ENCODE data around the gene LIFR.

The LIFR gene

DNA sequence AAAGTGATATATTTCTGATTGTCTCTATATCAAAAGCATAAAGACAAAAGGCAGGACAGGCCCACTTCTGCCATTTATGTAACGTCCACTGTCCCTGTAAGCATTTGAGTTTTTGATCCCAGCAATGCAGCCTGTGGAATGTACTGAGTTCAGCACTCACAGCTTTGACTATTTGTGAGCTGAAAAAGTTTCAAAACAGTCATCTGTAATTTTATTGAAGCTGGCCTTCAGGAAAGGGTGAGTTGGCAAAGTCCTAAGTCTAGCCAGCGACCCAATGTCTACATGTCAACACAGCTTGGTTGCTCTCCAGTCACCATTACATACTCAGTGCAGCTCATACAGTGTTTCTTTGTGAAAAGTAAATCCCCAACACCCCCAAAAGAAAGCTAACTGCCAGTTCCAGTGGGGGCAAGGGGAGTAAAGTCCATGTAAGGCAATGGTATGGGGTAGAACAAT is 9.7 kb downstream of the LIFR start:
- TF ChIP-seq, protein P1, sequence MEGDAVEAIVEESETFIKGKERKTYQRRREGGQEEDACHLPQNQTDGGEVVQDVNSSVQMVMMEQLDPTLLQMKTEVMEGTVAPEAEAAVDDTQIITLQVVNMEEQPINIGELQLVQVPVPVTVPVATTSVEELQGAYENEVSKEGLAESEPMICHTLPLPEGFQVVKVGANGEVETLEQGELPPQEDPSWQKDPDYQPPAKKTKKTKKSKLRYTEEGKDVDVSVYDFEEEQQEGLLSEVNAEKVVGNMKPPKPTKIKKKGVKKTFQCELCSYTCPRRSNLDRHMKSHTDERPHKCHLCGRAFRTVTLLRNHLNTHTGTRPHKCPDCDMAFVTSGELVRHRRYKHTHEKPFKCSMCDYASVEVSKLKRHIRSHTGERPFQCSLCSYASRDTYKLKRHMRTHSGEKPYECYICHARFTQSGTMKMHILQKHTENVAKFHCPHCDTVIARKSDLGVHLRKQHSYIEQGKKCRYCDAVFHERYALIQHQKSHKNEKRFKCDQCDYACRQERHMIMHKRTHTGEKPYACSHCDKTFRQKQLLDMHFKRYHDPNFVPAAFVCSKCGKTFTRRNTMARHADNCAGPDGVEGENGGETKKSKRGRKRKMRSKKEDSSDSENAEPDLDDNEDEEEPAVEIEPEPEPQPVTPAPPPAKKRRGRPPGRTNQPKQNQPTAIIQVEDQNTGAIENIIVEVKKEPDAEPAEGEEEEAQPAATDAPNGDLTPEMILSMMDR (IDR thresholded peaks at IDR 0.05; ENCODE audit: control insufficient read depth, insufficient read depth, low read depth, low read length, missing control alignments) = no peak
- no peak for DNase-seq (ENCODE audit: low read depth)
- H3K4me3 ChIP-seq (ENCODE audit: control insufficient read depth, low read depth, low read length) = no peak overlapping the region

DNA sequence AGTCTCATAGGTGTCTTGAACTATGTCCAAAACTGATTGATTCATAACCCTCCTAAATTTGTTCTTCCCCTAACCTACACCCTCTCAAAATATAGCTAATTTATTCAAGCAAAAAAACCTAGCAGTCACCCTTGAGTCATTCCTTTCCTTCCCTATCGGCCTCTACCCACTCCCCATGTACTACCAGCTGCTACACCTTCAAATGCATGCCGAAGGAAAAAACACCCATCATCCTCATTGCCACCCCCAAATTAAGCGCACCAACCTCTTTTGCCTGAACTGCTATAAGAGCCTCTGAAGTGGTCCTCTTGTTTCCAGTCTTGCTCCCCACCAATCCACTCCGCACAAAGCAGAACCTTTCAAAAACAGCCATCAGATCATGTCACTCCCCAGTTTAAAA is 12.6 kb downstream of the LIFR start:
- DNase-seq (ENCODE audit: low read depth) = no peak
- TF ChIP-seq, protein P1 (IDR thresholded peaks at IDR 0.05; ENCODE audit: control insufficient read depth, insufficient read depth, low read depth, low read length, missing control alignments) = no peak
- no peak overlapping the region for H3K4me3 ChIP-seq (ENCODE audit: control insufficient read depth, low read depth, low read length)

DNA sequence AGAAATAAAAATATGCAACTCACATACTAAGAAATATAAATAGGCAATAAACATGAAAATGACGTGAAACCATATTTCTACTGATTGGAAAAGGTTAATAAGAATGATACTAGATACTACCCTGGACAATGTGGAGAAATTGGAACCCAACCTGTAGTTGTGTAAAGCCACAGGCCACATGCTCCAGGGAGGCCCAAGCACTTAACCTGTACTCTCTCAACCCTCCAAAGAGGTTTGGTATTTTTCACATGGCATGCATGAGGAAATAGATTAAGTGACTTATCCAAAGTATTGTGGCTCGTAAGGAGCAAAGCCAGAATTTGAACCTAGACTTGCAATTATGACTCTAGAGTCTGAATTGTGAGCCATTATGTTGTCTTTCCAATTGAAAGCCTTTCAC is 13.4 kb downstream of the LIFR start:
- DNase-seq (ENCODE audit: low read depth) = no peak
- TF ChIP-seq, protein P1 (IDR thresholded peaks at IDR 0.05; ENCODE audit: control insufficient read depth, insufficient read depth, low read depth, low read length, missing control alignments) = no peak
- H3K4me3 ChIP-seq (ENCODE audit: control insufficient read depth, low read depth, low read length) = no peak overlapping the region

DNA sequence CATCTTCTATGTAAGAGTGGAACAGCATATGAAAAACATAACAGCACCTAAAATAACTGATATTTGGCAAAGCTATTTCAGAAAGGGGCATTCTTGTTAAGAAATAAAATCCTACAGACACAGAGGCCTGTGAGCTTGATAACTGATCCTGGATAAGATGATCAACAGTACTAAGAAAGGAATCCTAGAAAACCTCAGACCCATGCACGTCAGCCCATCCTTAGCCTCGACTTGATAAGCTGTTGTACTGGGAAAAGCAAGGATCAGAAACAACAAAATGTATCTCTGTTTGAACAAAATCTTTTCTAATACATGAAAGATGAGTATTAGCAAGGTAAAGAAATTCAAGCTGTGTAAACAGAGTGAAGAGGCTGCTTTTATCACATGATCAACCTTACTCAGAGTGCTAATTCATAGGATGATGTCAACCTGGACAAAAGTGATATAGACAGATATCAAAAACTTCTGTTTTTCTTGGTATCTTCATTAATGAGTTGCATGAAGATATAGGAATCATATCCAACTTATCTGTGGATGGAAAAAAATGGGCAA is 15.2 kb downstream of the LIFR start:
- TF ChIP-seq, protein P1 (IDR thresholded peaks at IDR 0.05; ENCODE audit: control insufficient read depth, insufficient read depth, low read depth, low read length, missing control alignments) = no peak
- no peak for DNase-seq (ENCODE audit: low read depth)
- no peak overlapping the region for H3K4me3 ChIP-seq (ENCODE audit: control insufficient read depth, low read depth, low read length)

DNA sequence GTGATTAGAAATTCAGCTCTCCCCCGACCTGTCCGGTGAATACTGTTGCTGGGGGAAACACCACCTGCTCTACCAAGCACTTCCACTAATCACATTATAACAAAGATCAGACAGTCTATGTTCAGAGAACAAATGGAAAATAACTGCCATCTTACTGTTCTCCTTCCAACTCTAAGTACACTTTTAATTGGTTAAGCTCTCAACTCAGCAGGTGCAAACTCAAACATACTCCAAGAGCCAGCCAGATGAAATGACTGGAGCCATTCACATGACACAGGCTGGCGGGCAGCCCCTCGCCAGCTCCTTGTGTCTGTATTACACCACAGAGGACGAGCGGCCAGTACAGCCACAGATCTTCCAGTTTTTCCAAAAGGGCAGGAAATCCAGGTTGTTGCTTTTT is 16.1 kb downstream of the LIFR start:
- TF ChIP-seq, protein P1 (IDR thresholded peaks at IDR 0.05; ENCODE audit: control insufficient read depth, insufficient read depth, low read depth, low read length, missing control alignments) = no peak
- no peak for DNase-seq (ENCODE audit: low read depth)
- H3K4me3 ChIP-seq (ENCODE audit: control insufficient read depth, low read depth, low read length) = no peak overlapping the region

DNA sequence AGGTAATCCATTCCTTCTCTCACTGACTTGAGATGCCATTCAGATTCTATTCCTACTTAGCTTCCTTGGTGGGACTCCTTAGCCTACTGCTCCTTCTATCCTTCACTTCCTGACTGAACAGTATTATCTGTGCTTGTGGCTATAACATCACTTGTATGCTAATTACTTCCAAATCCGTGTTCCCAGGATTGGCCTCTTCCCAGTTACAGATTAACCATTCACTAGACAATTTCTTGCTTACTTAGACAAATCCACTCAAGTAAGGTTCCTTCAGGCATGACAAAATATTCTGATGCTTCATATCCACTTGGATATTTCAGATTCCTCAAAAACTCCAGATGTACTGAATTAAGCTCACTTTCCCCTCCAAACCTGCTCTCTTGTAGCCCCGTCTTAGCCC is 18.3 kb downstream of the LIFR start:
- DNase-seq (ENCODE audit: low read depth) = no peak
- H3K4me3 ChIP-seq (ENCODE audit: control insufficient read depth, low read depth, low read length) = no peak overlapping the region
- TF ChIP-seq, protein P1 (IDR thresholded peaks at IDR 0.05; ENCODE audit: control insufficient read depth, insufficient read depth, low read depth, low read length, missing control alignments) = no peak

DNA sequence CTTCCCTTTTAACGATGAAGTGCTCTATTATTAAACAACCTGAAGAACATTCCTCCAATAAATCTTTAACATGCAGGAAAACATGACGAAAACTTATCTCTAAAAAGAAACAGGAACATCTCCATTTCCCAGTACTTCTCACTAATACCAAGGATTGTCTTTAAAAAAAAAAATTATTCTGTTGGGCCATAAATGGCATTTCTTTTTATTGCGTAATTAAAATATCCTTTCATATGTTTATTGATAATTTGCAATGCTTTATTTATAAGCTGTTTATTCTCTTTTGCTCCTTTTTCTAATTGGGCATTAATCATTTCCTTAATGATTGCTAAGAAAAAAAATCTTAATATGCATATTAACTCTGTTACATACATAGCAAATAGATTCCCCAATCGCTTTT is 18.9 kb downstream of the LIFR start:
- no peak overlapping the region for H3K4me3 ChIP-seq (ENCODE audit: control insufficient read depth, low read depth, low read length)
- TF ChIP-seq, protein P1 (IDR thresholded peaks at IDR 0.05; ENCODE audit: control insufficient read depth, insufficient read depth, low read depth, low read length, missing control alignments) = no peak
- no peak for DNase-seq (ENCODE audit: low read depth)
